GM19452 (cell line): ENCODE data around the gene WNT2.

Experiments
- ATAC-seq: cut with Tn5 transposase; IDR thresholded peaks from one replicate; pipeline ENCODE4 v1.9.1; 2021; ENCODE audit not compliant: unreplicated experiment

Gene WNT2

DNA sequence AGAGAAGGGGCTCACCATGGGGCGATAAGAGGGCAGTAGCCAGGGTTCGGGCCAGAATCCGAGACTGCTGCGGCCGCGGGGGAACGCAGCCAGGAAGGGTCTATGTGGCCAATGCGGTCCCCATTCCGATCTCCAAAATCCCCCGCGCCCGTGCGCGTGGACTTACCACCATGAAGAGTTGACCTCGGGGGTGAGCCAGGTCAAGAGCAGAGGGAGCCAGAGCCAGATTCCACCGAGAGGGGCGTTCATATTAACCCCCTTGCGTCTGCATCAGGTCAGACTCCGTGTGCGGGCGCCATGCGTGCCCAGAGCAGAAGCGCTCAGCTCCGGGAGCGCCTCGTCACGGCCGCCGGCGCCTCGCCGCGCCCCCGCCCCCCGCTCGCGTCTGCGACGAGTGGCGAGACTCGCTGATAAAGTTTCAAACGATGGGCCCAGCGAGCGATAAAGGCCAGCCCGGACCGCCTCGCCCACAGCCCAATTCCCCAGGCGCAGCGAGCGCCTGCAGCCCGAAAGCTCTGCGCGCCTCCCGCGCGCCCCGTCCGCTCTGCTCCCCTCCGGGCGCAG lies at the start of gene WNT2:
TSS of gene WNT2 (minus strand) at position 318 of the 564 bp plus-strand sequence. CDS start at position 249, 69 bp downstream.
- no peak for ATAC-seq

DNA sequence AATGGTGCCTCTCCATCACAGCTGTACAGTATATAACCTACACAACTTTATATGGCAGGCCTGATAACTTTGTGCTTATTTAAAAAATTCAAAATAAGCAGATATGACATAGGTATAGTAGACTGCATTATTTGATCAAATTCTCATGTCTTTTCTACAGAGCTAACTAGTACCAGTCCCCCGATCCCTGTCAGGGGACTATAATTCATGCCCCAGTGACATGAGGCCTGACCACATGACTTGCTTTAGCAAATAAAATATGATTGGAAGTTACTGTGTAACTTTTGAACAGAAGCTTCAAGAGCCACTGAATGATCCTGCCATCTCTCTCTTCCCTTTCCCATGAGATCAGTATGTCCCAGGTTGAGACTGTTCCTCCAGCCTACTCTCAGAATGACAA lies 49.2 kb upstream of the WNT2 start:
- ATAC-seq, result no peak

DNA sequence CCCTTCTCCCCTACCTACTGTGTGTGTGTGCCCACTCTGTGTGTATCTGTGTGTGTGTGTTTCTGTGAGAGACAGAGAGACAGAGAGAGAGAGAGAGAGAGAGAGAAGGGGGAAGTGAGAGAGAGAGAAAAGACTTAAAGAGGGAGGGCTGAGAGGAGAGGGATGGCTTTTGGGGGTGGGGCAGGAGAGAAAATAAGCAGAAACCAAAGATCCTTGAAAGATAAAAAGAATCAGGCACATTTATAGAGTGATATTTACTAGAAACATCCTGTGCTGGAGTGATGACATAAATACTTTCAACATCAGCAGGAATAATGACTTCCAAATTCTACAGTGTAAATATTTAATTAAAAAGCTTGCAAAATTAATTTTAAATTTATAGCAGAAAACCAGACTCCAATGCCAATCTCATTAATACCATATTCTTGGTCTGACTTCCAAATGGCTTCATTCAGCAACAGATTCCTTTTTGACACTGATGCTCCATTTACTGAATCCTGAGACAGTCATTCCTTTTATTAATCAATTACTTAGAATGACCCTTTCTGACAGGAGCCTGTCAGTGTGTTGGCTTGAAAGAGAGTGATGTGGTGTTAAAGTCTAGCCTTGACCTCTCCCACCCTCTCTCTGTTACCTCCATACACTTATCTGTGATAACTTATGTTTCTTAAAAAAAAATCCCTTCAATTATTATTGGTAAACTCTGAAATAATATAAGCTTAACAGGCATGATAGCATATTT lies 41.7 kb upstream of the WNT2 start:
- ATAC-seq, result no peak

DNA sequence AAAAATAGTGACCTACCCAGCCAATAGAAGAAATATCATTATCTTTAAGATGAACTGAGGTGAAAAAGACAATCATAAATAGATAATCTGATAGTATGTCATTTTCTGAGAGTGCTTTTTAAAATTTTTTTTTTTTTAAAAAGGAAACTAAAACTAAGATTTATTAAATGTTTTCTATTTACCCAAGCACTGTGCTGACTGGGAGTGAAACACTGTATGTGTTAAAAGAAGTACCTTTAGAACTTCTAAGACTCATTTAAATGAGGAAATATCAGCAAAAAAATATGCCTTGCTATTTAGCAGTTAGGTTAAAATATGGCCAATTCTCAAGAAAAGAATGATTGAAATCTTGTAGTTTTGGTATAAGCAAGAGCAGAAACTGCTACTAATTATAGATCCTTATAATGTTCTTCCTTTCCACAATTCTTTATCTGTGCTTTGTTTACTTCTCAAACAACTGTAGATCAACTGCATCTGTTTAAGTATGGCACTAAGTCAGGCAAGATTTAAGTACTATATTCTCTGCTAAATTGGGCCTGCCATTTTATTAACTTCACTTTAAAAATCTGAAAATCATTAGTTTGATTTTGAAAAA lies 39.5 kb upstream of the WNT2 start:
- ATAC-seq, result no peak

DNA sequence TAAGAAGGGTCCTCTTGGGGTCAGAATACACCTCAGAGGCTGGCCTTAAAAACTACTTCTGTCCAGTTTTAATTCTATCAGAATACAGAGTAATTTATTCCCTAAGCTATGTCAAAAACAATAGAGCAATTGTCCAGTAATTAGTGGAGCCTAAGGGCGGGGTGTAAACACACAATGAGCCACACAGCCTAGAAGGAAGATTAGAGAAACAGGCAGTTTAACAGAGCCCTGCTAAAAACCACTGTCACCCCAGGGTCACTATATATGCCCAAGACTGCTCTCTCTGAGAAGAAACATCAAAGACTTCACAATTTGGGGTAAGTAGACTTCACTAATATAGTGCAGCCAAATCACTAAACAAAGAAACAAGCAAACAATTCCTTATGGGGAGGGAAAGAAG lies 27.2 kb upstream of the WNT2 start:
- ATAC-seq, result no peak

DNA sequence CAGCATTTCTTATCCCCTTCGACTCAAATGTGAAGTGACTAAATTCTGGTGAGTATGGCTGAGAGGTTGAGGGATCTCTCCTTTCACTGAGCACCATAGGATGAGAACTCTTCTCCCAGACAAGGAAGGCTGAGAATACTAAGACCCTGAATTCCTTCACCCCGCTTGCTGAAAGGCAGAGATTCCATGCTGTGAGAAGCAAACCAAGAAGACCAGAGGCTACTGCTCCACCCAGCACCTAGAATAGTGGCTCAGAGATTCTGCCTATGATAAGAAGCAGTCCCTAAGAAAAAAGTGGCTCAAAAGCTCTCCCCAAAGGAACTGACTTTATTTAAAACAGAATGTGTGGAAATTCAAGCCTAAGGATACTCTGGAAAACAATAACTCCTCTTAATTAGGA lies 26.7 kb upstream of the WNT2 start:
- ATAC-seq, result no peak

DNA sequence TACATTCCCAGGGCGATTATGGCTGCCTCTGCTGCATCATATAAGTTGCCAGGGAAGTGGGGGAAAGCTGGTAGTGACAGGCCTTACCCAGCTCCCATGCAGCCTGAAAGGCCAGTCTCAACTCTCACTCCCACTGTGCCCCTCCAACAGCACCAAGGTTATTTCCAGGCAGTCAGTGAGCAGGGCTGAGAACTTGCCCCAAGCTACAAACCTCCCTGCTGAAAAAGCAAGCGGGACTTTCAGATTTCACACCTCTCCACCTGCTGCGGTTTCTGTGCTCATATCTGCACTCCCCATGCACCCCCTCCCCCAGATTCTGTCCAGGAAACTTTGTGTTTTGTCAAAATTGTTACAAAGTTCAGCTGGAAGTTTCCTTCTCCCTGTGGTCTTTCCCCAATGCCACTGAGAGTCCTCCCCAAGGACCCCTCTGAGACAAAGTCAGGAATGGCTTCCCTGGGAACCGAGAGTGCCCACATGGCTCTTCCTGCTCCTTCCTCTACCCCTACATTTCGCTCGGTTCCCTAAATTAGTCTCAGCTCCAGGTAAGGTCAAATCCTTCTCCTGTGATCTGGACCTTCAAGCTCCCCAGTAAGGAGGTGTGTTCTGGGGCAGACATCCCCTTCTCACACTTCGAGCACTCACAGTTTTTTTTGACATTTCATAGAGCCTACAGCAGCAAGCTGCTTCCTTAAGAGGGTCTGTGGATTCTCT lies 25.3 kb upstream of the WNT2 start:
- peak; percentile 84 for ATAC-seq

DNA sequence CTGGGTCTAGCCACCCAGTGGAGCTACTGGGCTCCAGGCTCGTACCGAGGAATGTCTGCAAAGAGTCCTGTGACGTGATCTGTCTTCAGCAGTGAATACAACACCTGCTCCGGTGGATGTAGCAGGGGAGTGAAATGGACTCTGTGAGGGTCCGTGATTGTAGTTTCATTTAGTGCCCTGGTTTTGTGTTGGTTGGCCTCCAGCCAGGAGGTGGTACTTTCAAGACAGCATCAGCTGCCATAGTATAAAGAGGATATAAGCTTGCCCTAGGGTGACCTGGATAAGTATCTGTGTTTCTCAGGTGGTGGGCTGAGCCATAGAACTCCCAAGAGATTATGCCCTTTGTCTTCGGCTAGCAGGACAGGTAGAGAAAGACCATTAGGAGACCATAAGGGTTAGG lies 24.6 kb upstream of the WNT2 start:
- peak; percentile 40 for ATAC-seq

DNA sequence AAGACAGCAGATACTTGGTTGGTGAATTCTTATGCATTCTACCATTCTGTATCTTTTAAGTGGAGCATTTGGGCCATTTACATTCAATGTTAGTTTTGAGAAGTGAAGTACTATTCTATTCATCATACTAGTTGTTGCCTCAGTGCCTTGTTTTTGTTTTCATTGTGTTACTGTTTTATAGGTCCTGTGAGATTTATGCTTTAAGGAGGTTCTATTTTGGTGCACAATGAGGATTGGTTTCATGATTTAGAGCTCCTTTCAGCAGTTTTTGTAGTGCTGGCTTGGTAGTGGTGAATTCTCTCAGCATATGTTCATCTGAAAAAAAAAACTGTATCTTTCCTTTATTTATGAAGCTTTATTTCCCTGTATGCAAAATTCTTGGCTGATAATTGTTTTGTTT lies 23.3 kb upstream of the WNT2 start:
- ATAC-seq, result no peak

DNA sequence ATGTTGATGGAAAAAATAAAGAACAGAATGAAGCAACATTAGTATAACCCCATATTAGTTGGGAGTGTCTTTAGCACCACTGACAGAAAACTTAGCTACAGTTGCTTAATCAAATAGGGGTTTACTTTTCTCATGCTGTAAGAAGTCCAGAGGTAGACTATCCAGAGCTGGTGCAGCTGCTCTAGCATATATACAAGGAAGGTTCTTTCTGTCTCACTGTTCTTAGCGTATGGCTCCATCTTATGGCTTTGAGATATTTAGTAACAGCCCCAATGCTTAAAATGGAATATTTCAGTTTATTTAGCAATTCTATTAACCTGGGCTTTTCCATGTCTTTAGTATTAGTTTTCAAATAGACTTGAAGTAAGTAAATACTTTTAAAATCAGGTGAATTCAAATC lies 15.2 kb upstream of the WNT2 start:
- ATAC-seq, result no peak

DNA sequence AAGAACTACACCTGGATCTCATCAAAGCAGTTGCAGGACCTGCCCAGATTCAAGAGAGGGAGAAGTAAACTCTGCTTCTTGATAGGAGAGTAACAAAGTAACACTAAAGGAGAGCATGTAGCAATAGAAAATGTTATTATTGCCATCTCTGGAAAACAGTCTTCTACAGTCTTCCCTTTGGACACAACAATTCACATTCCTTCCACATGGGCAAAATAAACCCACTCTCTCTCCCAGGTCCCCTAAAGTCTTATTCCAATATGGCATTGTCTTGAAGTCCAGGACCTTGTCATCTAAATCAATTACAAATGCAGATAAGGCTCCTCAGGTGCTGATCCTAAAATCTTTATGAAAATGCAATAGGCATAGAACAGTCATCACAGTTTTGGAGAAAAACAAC lies 10.3 kb upstream of the WNT2 start:
- no peak for ATAC-seq

DNA sequence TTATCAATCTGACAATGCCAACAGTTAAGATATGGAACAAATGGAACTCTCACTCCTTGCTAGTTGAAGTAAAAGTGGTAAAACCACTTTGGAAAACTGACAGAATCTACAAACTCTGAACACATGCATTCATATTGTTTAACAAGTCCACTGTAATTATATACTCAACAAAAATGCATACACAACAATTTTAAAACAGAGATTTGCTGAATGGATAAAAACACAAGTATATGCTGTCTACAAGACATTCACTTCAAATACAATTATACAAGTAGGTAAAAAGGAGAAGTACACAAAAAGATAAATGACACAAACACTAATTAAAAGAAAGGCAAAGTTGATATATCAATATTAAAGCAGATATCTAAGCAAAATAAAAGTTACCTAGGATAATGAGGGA lies 9.2 kb upstream of the WNT2 start:
- no peak for ATAC-seq

DNA sequence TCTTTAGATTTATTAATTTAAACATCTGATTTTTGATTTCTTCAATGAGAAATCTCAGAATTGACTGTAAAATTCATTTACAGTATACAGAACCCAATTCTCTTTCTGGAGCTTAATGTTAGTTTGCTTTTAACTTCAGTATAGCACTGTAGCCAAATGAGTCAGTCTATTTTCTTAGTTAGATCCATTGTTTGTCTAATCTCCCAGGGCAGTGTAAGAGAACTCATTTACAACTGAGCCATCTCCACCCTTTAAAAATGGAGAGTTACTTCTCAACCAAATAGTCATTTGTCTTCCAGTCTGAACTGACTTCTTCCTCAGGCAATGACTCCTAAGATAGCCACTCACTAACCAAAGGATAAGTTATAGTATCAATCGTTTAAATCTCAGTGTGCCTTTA lies 3.0 kb upstream of the WNT2 start:
- ATAC-seq, result no peak

DNA sequence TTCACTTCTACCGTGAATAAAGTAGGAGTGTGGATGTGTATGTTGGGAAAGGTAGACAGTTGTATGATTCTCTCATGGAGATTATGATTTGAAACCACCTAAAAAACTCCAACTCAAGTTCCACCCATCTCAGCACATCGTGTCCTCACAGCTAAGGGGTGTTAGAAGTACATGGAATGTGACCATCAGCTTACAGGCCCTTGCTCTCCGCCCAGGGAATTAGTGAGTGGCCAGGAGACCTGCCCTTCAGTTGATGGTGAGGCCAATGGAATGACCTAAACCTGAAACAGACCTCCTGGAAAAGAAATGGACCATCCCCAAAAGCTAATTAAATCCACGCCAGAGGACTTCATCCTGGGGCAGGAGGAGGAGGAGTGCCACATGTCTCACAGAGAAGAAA lies 2.1 kb upstream of the WNT2 start:
- no peak for ATAC-seq

DNA sequence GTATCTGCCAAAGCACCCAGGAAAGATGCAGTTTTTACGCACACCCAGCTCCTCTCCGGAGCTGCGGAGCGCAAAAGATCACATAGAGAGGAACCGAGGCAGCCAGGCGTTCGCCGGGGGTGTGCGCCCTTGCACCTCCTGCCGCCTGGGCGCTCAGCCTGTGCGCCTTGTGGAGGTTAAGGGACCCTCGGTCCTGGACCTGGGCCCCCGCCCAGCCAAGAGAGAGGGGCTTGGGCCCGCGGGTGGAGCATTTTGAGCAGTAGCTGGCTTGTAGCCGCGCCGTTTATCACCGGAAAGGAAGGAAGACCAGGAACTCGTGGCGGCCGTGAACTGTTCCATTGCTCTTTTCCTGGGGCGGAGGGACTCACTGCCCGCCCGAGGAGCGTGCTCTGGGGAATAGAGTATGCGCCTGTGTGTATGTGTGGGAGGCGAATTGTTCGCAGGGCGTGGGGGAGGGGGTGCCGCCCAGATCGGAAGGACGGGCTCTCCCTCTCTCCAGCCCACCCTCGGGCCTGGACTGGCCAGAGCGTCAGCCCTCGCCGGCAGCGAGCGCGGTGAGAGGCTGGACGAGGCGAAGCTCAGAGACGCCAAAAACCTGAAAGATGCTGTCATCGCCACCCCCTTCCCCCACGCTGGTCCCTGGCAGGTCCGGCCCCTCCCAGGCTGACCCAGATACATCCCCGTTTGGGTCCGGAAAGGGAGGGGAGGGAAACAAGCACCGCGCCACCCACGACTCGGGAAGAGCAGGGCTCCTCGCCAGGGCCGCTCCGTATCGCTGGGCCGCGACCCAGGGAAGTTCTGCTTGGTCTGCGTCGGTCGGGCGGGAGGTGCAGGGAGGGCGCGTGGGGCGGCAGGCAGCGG lies 1.2 kb upstream of the WNT2 start:
- no peak for ATAC-seq

DNA sequence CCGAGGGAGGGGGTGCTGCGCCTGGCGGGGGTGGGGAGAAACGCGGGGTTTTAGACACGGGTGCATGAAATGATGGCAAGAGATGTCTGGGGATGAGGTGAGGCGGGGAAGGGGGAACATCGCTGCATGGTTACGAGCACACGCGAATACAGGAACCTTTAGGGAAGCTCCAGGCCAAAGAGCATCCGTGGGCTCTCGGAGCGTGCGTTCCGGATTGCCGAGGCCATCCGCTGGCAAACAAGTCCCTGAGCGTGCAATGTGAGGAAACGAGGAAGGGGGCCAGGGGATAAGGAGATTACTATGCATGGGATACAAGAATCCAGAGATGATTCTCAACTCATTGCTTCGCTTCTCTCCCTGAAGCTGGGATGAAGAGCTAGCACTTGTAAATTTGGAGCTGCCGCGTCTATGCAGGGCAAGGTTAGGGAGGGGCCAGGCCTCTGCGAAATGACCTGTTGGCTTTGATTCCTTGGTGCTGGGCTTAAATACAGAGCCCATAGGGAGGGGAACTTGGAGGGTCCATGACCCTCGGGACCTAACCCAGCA lies 520 bp upstream of the WNT2 start:
- no peak for ATAC-seq

DNA sequence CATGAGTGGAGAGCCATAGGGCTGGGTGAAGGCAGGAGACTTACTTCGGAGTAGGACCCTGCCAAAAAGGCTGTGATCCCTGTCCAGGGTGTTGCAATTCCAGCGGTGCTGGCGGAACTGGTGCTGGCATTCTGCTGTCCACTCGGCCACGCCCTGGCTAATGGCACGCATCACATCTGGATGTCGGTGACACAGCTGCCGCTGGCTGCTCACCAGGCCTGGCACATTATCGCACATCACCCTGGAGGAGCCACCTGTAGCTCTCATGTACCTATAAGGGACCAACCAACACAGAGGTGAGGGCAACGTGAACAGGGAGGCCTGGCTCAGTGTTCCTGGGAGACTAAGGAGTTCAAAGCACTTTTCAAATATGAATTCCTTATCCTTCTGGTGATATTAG lies 2.3 kb downstream of the WNT2 start:
- no peak for ATAC-seq

DNA sequence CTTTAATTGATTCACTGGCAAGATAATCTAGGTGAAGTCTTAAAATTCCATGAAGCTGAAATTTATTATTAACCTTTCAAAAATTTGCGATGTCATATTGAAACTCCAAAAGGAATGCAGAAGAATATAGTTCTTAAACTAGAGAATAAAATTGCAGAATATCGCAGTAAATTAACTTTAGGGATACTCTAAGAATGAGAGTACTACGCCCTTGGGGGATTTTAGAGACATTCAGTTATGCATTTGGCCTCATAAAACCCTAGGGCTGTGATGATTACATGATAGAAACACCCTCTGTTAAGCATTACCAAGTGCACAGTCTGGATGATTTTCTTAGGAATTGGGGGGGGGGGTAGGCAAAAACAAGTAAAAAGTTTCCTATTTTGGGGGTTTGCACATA lies 3.7 kb downstream of the WNT2 start:
- ATAC-seq, result no peak

DNA sequence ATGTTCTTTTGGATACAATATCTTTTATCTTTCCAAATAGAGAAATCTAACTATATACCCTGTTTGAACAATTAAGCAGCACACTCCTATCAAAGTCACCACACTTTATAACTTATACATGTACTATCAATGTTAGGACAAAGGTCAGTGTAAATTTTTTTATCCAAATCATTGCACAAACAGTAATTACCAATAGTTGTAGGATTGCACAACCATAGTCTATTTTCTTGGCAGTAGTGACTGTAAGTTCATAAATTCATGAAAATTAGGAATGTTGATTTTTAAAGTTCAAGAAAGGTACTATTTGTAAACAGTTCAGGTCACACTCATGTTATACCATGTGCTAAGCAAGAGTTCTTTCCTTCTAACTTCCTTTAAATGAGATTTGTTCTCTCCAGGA lies 9.3 kb downstream of the WNT2 start:
- ATAC-seq, result no peak

DNA sequence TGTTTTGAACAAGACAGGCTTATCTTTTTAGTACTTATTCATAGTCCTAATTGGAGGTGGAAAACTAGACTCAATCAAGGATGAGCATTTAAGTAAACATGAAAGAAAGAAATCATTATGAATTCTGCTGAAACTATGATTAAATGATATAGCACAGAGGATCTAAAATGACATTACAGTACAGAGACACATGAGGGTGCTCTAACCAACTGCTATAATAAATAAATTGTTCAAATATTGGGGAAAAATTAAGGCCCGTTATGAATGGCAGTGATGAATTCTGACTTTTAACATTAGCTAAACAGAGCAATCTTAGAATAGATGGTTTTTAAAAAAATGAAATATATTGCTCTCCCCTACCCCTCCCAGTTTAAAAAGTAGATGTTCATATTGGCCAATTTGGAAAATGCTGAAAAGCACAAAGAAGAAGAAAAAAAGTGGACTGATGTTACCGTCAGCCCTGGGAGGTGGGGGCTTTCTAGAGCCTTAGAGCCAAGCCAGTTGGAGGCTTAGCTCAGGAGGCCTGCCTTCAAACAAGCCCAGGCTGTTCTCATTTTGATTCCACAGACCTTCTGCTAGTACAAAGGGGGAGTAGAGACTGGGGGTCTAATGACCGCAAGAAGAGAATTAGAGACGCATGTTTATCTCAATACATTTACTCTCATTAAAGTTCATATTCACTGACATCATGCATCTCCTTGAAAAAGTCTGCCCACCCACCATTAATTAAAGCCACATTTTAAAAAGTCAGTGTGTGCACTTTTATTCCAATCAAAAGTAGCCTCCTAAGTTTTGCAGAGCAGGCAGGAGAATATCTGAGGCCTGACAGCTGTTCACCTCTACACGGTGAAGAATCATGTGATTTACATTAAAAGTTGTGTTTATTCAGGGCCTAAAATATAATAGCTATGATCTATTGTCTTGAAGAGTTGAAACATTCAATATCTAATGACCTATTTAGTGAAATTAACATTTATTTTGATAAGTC lies 10.0 kb downstream of the WNT2 start:
- no peak for ATAC-seq
